Right lobe of liver (tissue), 6 donors: ENCODE results near the gene BHLHE23. TPM values are rescaled to one million over a fixed set of nuclear protein-coding genes. Genes with fewer than 3 reads are reported as not detected.
A peak's percentile ranks its signal among the peaks of the same experiment; 100 is the strongest.

Source experiments
- ATAC-seq, 4 donors: fragments of 200-7000 bp; cut with Tn5 transposase; one replicate each; pipeline ENCODE4 v1.9.1; 2020; ENCODE audit warnings: mild to moderate bottlenecking in 4 of 4, moderate library complexity in 4 of 4
- DNase-seq, 3 donors: peaks; one replicate each; pipeline ENCODE4 v3.0.0-alpha.2; 2020
- H3K27ac ChIP-seq, 3 donors: fragments of 200-600 bp; one replicate each; pipeline ENCODE4 v1.8.0; 2022
- H3K27me3 ChIP-seq, 2 donors: fragments of 200-600 bp; one replicate each; pipeline ENCODE4 v1.8.0; 2022
- H3K36me3 ChIP-seq, 4 donors: fragments of 200-600 bp; sonication (generic) in 1 of 4; one replicate each; pipeline versions ENCODE4 v1.5.1 to v1.8.0; 2017 to 2022; ENCODE audit warnings: control low read depth in 1 of 4
- H3K4me1 ChIP-seq, 4 donors: fragments of 200-600 bp; sonication (generic) in 1 of 4; one replicate each; pipeline versions ENCODE4 v1.5.1 to v1.8.0; 2017 to 2022; ENCODE audit warnings: control low read depth in 1 of 4
- H3K4me3 ChIP-seq, 3 donors: fragments of 200-600 bp; one replicate each; pipeline ENCODE4 v1.8.0; 2022
- H3K9me3 ChIP-seq, 4 donors: fragments of 200-600 bp; sonication (generic) in 1 of 4; one replicate each; pipeline versions ENCODE4 v1.5.1 to v1.8.0; 2017 to 2022; ENCODE audit warnings: control low read depth in 1 of 4
- CTCF ChIP-seq, 4 donors: fragments of 200-600 bp in 3 of 4; fragments of 450-650 bp in 1 of 4; IDR thresholded peaks; one replicate each; pipeline versions ENCODE4 v1.5.1 to v1.8.0; 2016 to 2022; ENCODE audit warnings: antibody characterized with exemption in 4 of 4, mild to moderate bottlenecking in 2 of 4
- POLR2A ChIP-seq: fragments of 450-650 bp; IDR thresholded peaks from one replicate; pipeline ENCODE4 v1.6.1; 2017; ENCODE audit warnings: antibody characterized with exemption, mild to moderate bottlenecking
- WGBS: methylation state at CpG from one replicate; pipeline ENCODE4 v1.1.6; 2018; ENCODE audit warnings: low coverage, low lambda C conversion rate; ENCODE audit not compliant: insufficient coverage; ENCODE audit errors: missing lambda C conversion rate; 5-methylcytosine and 5-hydroxymethylcytosine counted together
- intact Hi-C, 2 donors: fragments of 100-400 bp; cut with DNase I; formaldehyde crosslinking; loops; one replicate each; pipeline versions ENCODE4 v1.11.2 to v1.14.1; 2022
- total RNA-seq, 6 experiments: library from RNA; depleted of rRNA in 2 of 6; stranded (reverse); fragments of >200 nt in 2 of 6; fragmentation: NEBNext Ultra II Directional in 3 of 6; extraction: Animal tissue kit (Norgen Biotek cat#: 25700) in 3 of 6; gene quantifications; one replicate each; pipeline versions ENCODE4 v1.1.0 to v1.2.4, GENCODE V29; 2016 to 2023
- donor health status: DM: no; HTN: yes; CAD: no.
- donor health status: DM: no; HTN: no; CAD: no.
- donor health status: DM: no; HTN: no; CAD: no.
- donor health status: DM: no; HTN: yes; CAD: no.
- donor health status: DM: no; HTN: yes; CAD: no.

Gene BHLHE23
- total RNA-seq, 6 experiments from 2014 or later, result not detected

GRCh38 chr20:62959101-62959971 is 47.4 kb downstream of the BHLHE23 start:
- TF ChIP-seq CTCF (IDR thresholded peaks at IDR 0.05) (no peak), POLR2A (no peak)
- peak in 1 of 3 donors; percentile 50 for DNase-seq
- no peak for ATAC-seq
- H3K9me3 ChIP-seq, result no peaks in the 10 kb centered on the region
- H3K27ac ChIP-seq, result no peak overlapping the region
- no peaks in the 10 kb centered on the region for H3K27me3 ChIP-seq
- no peak overlapping the region for H3K4me3 ChIP-seq
- peaks cover 0 to 51% (median 22%) of the 10 kb centered on the region in 4 donors for H3K36me3 ChIP-seq
- peaks cover 0 to 20% (median 6%) of the 10 kb centered on the region in 4 donors for H3K4me1 ChIP-seq
- intact Hi-C loops, result no loop called here
- WGBS, result 50% methylated on average over 1 of the region's 43 CpGs

- TF ChIP-seq CTCF (IDR thresholded peaks at IDR 0.05) (no peak), POLR2A (no peak)
- ATAC-seq (no peak), DNase-seq (peak in 1 of 3 donors; percentile 35)
- H3K36me3 ChIP-seq, result peaks cover 0 to 43% (median 17%) of the 10 kb centered on the region in 4 donors
- H3K27me3 ChIP-seq, result no peaks in the 10 kb centered on the region
- whole genome bisulfite sequencing, result 58% methylated on average over 3 of the region's 10 CpGs
- peaks cover 0 to 25% (median 6%) of the 10 kb centered on the region in 4 donors for H3K4me1 ChIP-seq
- intact Hi-C loops, result no loop called here
- H3K27ac ChIP-seq, result no peak overlapping the region
- H3K9me3 ChIP-seq, result no peaks in the 10 kb centered on the region
- H3K4me3 ChIP-seq, result no peak overlapping the region
These were observed 48.2 kb downstream of the BHLHE23 start for GRCh38 chr20:62958388-62959100.

- peaks cover 0 to 32% (median 6%) of the 10 kb centered on the region in 4 donors for H3K4me1 ChIP-seq
- ATAC-seq (no peak), DNase-seq (peak in 1 of 3 donors; percentile 58)
- no peak overlapping the region for H3K27ac ChIP-seq
- peaks cover 0 to 33% (median 11%) of the 10 kb centered on the region in 4 donors for H3K36me3 ChIP-seq
- TF ChIP-seq POLR2A, result no peak
- TF ChIP-seq CTCF (IDR thresholded peaks at IDR 0.05), result no peak
- intact Hi-C loops, result no loop called here
- H3K4me3 ChIP-seq, result no peak overlapping the region
- no peaks in the 10 kb centered on the region for H3K27me3 ChIP-seq
- WGBS, result 95% methylated on average over 17 of the region's 36 CpGs
- H3K9me3 ChIP-seq, result no peaks in the 10 kb centered on the region
These were observed 49.3 kb downstream of the BHLHE23 start for GRCh38 chr20:62957136-62958117.
